Liver (tissue), 9 donors: ENCODE results near the gene DDX20. TPM values are rescaled to one million over a fixed set of nuclear protein-coding genes. Genes with fewer than 3 reads are reported as not detected.

Experiments used
- DNase-seq: peaks from one replicate; pipeline ENCODE4 v3.0.0-alpha.2; 2017; ENCODE audit warnings: low spot score
- H3K27ac ChIP-seq, 2 donors: one replicate each; pipeline ENCODE4 v1.7.0; 2013; ENCODE audit warnings: inconsistent platforms in 2 of 2, low read length in 2 of 2, control low read depth in 1 of 2, low read depth in 1 of 2, mild to moderate bottlenecking in 1 of 2
- H3K27me3 ChIP-seq, 4 donors: one replicate each; pipeline versions ENCODE4 v1.6.1 to v1.7.0; 2013; ENCODE audit warnings: low read length in 3 of 4, inconsistent platforms in 1 of 4, mild to moderate bottlenecking in 1 of 4, moderate library complexity in 1 of 4; ENCODE audit not compliant: control insufficient read depth in 4 of 4, insufficient read depth in 4 of 4
- H3K36me3 ChIP-seq, 4 donors: one replicate each; pipeline versions ENCODE4 v1.6.1 to v1.7.0; 2013; ENCODE audit warnings: low read length in 3 of 4, mild to moderate bottlenecking in 3 of 4, low read depth in 1 of 4, moderate library complexity in 1 of 4; ENCODE audit not compliant: control insufficient read depth in 4 of 4, insufficient read depth in 3 of 4
- H3K4me1 ChIP-seq, 4 donors: one replicate each; pipeline versions ENCODE4 v1.6.1 to v1.7.0; 2013; ENCODE audit warnings: low read length in 3 of 4, mild to moderate bottlenecking in 3 of 4, moderate library complexity in 1 of 4; ENCODE audit not compliant: control insufficient read depth in 4 of 4, insufficient read depth in 4 of 4
- H3K4me3 ChIP-seq, 3 donors: one replicate each; pipeline versions ENCODE4 v1.6.1 to v1.7.0; 2013; ENCODE audit warnings: low read length in 3 of 3, control low read depth in 1 of 3, low read depth in 1 of 3, mild to moderate bottlenecking in 1 of 3
- H3K9ac ChIP-seq, 2 donors: one replicate each; pipeline ENCODE4 v1.7.0; 2013; ENCODE audit warnings: low read length in 2 of 2, mild to moderate bottlenecking in 2 of 2, moderate library complexity in 2 of 2, control low read depth in 1 of 2, low read depth in 1 of 2
- H3K9me3 ChIP-seq, 4 donors: one replicate each; pipeline versions ENCODE4 v1.6.1 to v1.7.0; 2013; ENCODE audit warnings: low read length in 3 of 4; ENCODE audit not compliant: control insufficient read depth in 4 of 4
- EGR1 ChIP-seq, 2 donors: IDR thresholded peaks; 2 replicates each; pipeline ENCODE4 v1.6.1; 2016 to 2018; ENCODE audit warnings: antibody characterized with exemption in 2 of 2, low read depth in 2 of 2
- FOXA1 ChIP-seq: IDR thresholded peaks from 2 replicates; pipeline ENCODE4 v1.6.1; 2016; ENCODE audit warnings: antibody characterized with exemption
- FOXA2 ChIP-seq: IDR thresholded peaks from 2 replicates; pipeline ENCODE4 v1.6.1; 2016; ENCODE audit warnings: antibody characterized with exemption
- GABPA ChIP-seq, 2 donors: IDR thresholded peaks in 1 of 2; conservative IDR thresholded peaks in 1 of 2; 2 replicates each; pipeline ENCODE4 v1.6.1; 2016; ENCODE audit warnings: antibody characterized with exemption in 2 of 2, mild to moderate bottlenecking in 1 of 2, moderate library complexity in 1 of 2
- HNF4A ChIP-seq, 2 donors: conservative IDR thresholded peaks; 2 replicates each; pipeline ENCODE4 v1.6.1; 2016; ENCODE audit warnings: antibody characterized with exemption in 2 of 2, mild to moderate bottlenecking in 2 of 2
- HNF4G ChIP-seq: IDR thresholded peaks from 2 replicates; pipeline ENCODE4 v1.6.1; 2016; ENCODE audit warnings: antibody characterized with exemption
- JUND ChIP-seq, 2 donors: IDR thresholded peaks; 2 replicates each; pipeline ENCODE4 v1.6.1; 2016; ENCODE audit warnings: antibody characterized with exemption in 2 of 2
- NR2F2 ChIP-seq: IDR thresholded peaks from 2 replicates; pipeline ENCODE4 v1.6.1; 2016; ENCODE audit warnings: antibody characterized with exemption
- RAD21 ChIP-seq, 2 donors: IDR thresholded peaks; 2 replicates each; pipeline ENCODE4 v1.6.1; 2016; ENCODE audit warnings: antibody characterized with exemption in 2 of 2, mild to moderate bottlenecking in 2 of 2
- RXRA ChIP-seq, 2 donors: IDR thresholded peaks; 2 replicates each; pipeline ENCODE4 v1.6.1; 2017 to 2018; ENCODE audit warnings: antibody characterized with exemption in 2 of 2, mild to moderate bottlenecking in 1 of 2
- SP1 ChIP-seq: IDR thresholded peaks from 2 replicates; pipeline ENCODE4 v1.6.1; 2018; ENCODE audit warnings: antibody characterized with exemption, mild to moderate bottlenecking
- TAF1 ChIP-seq: conservative IDR thresholded peaks from 2 replicates; pipeline ENCODE4 v1.6.1; 2016; ENCODE audit warnings: antibody characterized with exemption, mild to moderate bottlenecking
- YY1 ChIP-seq: IDR thresholded peaks from 2 replicates; pipeline ENCODE4 v1.6.1; 2016; ENCODE audit warnings: antibody characterized with exemption, mild to moderate bottlenecking
- WGBS: extraction: QIAGEN DNeasy Blood & Tissue Kit; methylation state at CpG from one replicate; pipeline ENCODE4 v1.1.7; 2013; 5-methylcytosine and 5-hydroxymethylcytosine counted together
- polyA plus RNA-seq, 2 donors: library from polyadenylated mRNA; stranded (reverse) in 1 of 2; unstranded in 1 of 2; fragments of 200-250 nt in 1 of 2; fragments of >200 nt in 1 of 2; fragmentation: Nextera tagmentation in 1 of 2; extraction: Ambion mirVana in 1 of 2; gene quantifications; one replicate each; pipeline versions ENCODE4 v1.2.1 to v1.2.3, GENCODE V29; 2013 to 2015
- total RNA-seq, 2 donors: library from RNA; depleted of rRNA; stranded (reverse); fragments of >200 nt; gene quantifications; one replicate each; pipeline ENCODE4 v1.2.3, GENCODE V29; 2014
- TF ChIP-seq, protein P1 (sequence below): IDR thresholded peaks from 2 replicates; pipeline ENCODE4 v1.6.1; 2016; ENCODE audit warnings: antibody characterized with exemption
- TF ChIP-seq, protein P2 (sequence below): IDR thresholded peaks from 2 replicates; pipeline ENCODE4 v1.6.1; 2016; ENCODE audit warnings: antibody characterized with exemption
- TF ChIP-seq, protein P3 (sequence below): IDR thresholded peaks from 2 replicates; pipeline ENCODE4 v1.6.1; 2016; ENCODE audit warnings: antibody characterized with exemption
- TF ChIP-seq, protein P4 (sequence below): IDR thresholded peaks from 2 replicates; pipeline ENCODE4 v1.6.1; 2016; ENCODE audit warnings: antibody characterized with exemption, mild to moderate bottlenecking
- TF ChIP-seq, protein P5 (sequence below): fragments of 150-350 bp; IDR thresholded peaks from 2 replicates; pipeline ENCODE4 v1.5.1; 2017; ENCODE audit warnings: improper control_type of control experiment, low read depth, low read length; ENCODE audit not compliant: missing input control
- donor health status: healthy.
- donor health status: healthy.
- donor health status: healthy.
- donor health status: healthy.
- donor health status: healthy.

The DDX20 gene
- total and polyA plus RNA-seq, 4 donors = 2.3 to 8.6 (median 4.6) TPM

DNA sequence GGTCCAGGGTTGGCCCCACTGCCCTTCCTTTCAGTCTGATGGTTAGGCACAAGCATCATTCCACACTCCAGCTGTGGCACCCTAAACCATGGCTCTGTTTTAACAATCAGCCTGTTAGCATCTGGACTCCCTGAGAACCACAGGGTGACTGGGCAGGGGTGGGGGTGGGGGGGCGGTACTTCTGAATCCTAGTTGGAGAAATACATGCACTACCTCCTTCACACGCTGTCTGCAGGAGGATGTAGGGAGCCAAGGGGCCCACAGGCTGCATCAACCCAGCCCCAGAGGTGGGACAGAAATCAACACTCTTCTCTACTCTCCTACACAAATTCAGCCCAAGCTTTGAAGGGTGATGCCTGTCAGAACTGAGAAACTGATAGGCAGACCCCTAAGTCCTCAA lies 23.8 kb downstream of the DDX20 start:
- no peak overlapping the region for H3K9ac ChIP-seq
- no peaks in the 10 kb centered on the region for H3K27me3 ChIP-seq
- 95% methylated on average over 2 of the region's 2 CpGs for WGBS
- TF ChIP-seq TAF1 (no peak), NR2F2 (no peak), JUND (IDR thresholded peaks at IDR 0.05) (no peak), GABPA (IDR thresholded peaks at IDR 0.05 in 1 of 2, conservative IDR thresholded peaks at IDR 0.05 in 1 of 2) (no peak), FOXA2 (no peak), RAD21 (IDR thresholded peaks at IDR 0.05) (no peak), HNF4A (conservative IDR thresholded peaks at IDR 0.05) (no peak), EGR1 (IDR thresholded peaks at IDR 0.05; ENCODE audit: low read depth in 2 of 2) (no peak), RXRA (IDR thresholded peaks at IDR 0.05) (no peak)
- TF ChIP-seq, protein P1, sequence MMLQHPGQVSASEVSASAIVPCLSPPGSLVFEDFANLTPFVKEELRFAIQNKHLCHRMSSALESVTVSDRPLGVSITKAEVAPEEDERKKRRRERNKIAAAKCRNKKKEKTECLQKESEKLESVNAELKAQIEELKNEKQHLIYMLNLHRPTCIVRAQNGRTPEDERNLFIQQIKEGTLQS = no peak
- TF ChIP-seq, protein P2, sequence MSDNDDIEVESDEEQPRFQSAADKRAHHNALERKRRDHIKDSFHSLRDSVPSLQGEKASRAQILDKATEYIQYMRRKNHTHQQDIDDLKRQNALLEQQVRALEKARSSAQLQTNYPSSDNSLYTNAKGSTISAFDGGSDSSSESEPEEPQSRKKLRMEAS = no peak
- TF ChIP-seq, protein P3, sequence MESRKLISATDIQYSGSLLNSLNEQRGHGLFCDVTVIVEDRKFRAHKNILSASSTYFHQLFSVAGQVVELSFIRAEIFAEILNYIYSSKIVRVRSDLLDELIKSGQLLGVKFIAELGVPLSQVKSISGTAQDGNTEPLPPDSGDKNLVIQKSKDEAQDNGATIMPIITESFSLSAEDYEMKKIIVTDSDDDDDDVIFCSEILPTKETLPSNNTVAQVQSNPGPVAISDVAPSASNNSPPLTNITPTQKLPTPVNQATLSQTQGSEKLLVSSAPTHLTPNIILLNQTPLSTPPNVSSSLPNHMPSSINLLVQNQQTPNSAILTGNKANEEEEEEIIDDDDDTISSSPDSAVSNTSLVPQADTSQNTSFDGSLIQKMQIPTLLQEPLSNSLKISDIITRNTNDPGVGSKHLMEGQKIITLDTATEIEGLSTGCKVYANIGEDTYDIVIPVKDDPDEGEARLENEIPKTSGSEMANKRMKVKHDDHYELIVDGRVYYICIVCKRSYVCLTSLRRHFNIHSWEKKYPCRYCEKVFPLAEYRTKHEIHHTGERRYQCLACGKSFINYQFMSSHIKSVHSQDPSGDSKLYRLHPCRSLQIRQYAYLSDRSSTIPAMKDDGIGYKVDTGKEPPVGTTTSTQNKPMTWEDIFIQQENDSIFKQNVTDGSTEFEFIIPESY = no peak
- DNase-seq = no peak
- H3K9me3 ChIP-seq = no peaks in the 10 kb centered on the region
- H3K36me3 ChIP-seq = peaks cover 0 to 20% (median 7%) of the 10 kb centered on the region in 4 donors
- no peak overlapping the region for H3K27ac ChIP-seq
- H3K4me3 ChIP-seq = no peak overlapping the region
- no peaks in the 10 kb centered on the region for H3K4me1 ChIP-seq

- Histone ChIP-seq H3K36me3 (peaks cover 0 to 5% (median 2%) of the 10 kb centered on the region in 4 donors), H3K27me3 (no peaks in the 10 kb centered on the region), H3K4me3 (no peak overlapping the region), H3K9me3 (no peaks in the 10 kb centered on the region), H3K9ac (no peak overlapping the region), H3K27ac (no peak overlapping the region), H3K4me1 (no peaks in the 10 kb centered on the region)
- TF ChIP-seq YY1 = no peak
- TF ChIP-seq GABPA (IDR thresholded peaks at IDR 0.05 in 1 of 2, conservative IDR thresholded peaks at IDR 0.05 in 1 of 2) = no peak
- no peak for TF ChIP-seq FOXA2
- TF ChIP-seq, protein P3 = no peak
- no peak for TF ChIP-seq RXRA (IDR thresholded peaks at IDR 0.05)
- TF ChIP-seq JUND (IDR thresholded peaks at IDR 0.05) = no peak
- TF ChIP-seq, protein P1 = no peak
- TF ChIP-seq HNF4G = no peak
- TF ChIP-seq RAD21 (IDR thresholded peaks at IDR 0.05) = no peak
- TF ChIP-seq NR2F2 = no peak
- no peak for TF ChIP-seq TAF1
- TF ChIP-seq EGR1 (IDR thresholded peaks at IDR 0.05; ENCODE audit: low read depth in 2 of 2) = no peak
- TF ChIP-seq, protein P4, sequence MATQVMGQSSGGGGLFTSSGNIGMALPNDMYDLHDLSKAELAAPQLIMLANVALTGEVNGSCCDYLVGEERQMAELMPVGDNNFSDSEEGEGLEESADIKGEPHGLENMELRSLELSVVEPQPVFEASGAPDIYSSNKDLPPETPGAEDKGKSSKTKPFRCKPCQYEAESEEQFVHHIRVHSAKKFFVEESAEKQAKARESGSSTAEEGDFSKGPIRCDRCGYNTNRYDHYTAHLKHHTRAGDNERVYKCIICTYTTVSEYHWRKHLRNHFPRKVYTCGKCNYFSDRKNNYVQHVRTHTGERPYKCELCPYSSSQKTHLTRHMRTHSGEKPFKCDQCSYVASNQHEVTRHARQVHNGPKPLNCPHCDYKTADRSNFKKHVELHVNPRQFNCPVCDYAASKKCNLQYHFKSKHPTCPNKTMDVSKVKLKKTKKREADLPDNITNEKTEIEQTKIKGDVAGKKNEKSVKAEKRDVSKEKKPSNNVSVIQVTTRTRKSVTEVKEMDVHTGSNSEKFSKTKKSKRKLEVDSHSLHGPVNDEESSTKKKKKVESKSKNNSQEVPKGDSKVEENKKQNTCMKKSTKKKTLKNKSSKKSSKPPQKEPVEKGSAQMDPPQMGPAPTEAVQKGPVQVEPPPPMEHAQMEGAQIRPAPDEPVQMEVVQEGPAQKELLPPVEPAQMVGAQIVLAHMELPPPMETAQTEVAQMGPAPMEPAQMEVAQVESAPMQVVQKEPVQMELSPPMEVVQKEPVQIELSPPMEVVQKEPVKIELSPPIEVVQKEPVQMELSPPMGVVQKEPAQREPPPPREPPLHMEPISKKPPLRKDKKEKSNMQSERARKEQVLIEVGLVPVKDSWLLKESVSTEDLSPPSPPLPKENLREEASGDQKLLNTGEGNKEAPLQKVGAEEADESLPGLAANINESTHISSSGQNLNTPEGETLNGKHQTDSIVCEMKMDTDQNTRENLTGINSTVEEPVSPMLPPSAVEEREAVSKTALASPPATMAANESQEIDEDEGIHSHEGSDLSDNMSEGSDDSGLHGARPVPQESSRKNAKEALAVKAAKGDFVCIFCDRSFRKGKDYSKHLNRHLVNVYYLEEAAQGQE = no peak
- no peak for TF ChIP-seq HNF4A (conservative IDR thresholded peaks at IDR 0.05)
- TF ChIP-seq, protein P2 = no peak
- no peak for TF ChIP-seq SP1
- TF ChIP-seq, protein P5, sequence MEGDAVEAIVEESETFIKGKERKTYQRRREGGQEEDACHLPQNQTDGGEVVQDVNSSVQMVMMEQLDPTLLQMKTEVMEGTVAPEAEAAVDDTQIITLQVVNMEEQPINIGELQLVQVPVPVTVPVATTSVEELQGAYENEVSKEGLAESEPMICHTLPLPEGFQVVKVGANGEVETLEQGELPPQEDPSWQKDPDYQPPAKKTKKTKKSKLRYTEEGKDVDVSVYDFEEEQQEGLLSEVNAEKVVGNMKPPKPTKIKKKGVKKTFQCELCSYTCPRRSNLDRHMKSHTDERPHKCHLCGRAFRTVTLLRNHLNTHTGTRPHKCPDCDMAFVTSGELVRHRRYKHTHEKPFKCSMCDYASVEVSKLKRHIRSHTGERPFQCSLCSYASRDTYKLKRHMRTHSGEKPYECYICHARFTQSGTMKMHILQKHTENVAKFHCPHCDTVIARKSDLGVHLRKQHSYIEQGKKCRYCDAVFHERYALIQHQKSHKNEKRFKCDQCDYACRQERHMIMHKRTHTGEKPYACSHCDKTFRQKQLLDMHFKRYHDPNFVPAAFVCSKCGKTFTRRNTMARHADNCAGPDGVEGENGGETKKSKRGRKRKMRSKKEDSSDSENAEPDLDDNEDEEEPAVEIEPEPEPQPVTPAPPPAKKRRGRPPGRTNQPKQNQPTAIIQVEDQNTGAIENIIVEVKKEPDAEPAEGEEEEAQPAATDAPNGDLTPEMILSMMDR = no peak
- TF ChIP-seq FOXA1 = no peak
- WGBS = 90% methylated on average over 4 of the region's 4 CpGs
- no peak for DNase-seq
These were observed 28.7 kb downstream of the DDX20 start for GRCh38 chr1:111784273-111784901.
